Activated naive CD4-positive, alpha-beta T cell treated with anti-CD3 and anti-CD28 coated beads, Interleukin-2, amount 50 U/mL, for 24 hours (primary cell): ENCODE data around the gene HMMR.
A peak's percentile ranks its signal among the peaks of the same experiment; 100 is the strongest.

Experiments used
- H3K27ac Mint-ChIP-seq: one replicate; pipeline ENCODE4 v1.8.0; 2021; ENCODE audit warnings: mild to moderate bottlenecking, mixed read lengths
- H3K27me3 Mint-ChIP-seq: one replicate; pipeline ENCODE4 v1.8.0; 2021; ENCODE audit warnings: mixed read lengths
- H3K36me3 Mint-ChIP-seq: one replicate; pipeline ENCODE4 v1.8.0; 2021; ENCODE audit warnings: mixed read lengths
- H3K4me1 Mint-ChIP-seq: one replicate; pipeline ENCODE4 v1.8.0; 2021; ENCODE audit warnings: mixed read lengths
- H3K4me3 Mint-ChIP-seq: one replicate; pipeline ENCODE4 v1.8.0; 2021; ENCODE audit warnings: mild to moderate bottlenecking, mixed read lengths
- H3K9me3 Mint-ChIP-seq: one replicate; pipeline ENCODE4 v1.8.0; 2021; ENCODE audit warnings: mixed read lengths

HMMR gene

DNA sequence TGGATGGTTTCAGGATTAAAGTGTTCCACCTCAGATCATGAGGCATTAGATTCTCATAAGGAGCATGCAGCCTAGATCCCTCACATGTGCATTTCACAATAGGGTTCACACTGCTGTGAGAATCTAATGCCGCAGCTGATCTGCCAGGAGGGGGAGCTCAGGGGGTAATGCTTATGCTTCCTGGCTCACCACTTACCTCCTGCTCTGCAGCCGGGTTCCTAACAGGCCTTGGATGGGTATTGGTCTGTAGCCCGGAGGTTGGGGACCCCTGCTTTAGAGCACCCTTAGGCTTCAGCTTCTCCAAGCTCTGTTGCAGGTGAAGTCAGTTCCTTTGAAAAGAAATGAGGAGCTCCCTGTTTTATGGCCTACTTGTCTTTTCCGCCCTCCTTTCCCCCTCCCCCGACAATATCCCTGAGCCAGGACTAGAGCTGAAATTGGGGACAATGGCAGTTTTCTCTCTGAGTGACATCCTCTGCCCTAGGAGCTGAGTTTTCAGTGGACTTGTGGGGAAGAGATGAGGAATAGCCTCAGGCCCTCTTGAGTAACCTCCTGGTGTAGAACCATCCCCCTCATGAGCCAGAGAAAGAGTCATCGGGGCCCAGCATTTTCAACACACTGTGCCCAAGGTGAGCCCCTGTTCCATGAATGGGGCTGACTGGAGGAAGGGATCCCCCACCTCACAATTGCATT, 28.8 kb downstream of the HMMR start:
- Mint-ChIP-seq H3K27me3 (no peaks in the 10 kb centered on the region), H3K4me1 (no peaks in the 10 kb centered on the region), H3K36me3 (no peaks in the 10 kb centered on the region), H3K4me3 (no peak overlapping the region), H3K27ac (no peak overlapping the region), H3K9me3 (no peaks in the 10 kb centered on the region)

DNA sequence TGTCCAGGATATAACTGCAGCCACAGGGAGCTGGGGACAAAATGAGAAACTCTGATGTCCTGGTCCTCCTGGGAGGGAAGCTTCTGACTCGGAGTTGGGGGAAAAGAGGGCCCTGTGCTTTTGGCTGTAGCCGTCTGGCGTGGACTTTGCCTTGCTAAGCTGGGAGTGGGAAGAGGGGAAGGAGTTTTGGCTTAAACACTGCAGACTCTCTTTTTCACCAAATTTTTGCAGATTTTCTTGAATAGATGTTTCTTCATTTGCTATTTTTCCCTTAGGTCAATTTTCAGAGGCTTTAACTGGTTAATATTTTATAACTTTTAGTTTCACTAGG, 29.3 kb downstream of the HMMR start:
- Mint-ChIP-seq H3K4me1 (no peaks in the 10 kb centered on the region), H3K27ac (no peak overlapping the region), H3K4me3 (no peak overlapping the region), H3K9me3 (no peaks in the 10 kb centered on the region), H3K27me3 (no peaks in the 10 kb centered on the region), H3K36me3 (no peaks in the 10 kb centered on the region)

- Mint-ChIP-seq H3K27ac (no peak overlapping the region), H3K27me3 (no peaks in the 10 kb centered on the region), H3K36me3 (no peaks in the 10 kb centered on the region), H3K4me3 (no peak overlapping the region), H3K9me3 (no peaks in the 10 kb centered on the region), H3K4me1 (no peaks in the 10 kb centered on the region)
Observed at GRCh38 chr5:163496286-163496685, 35.9 kb downstream of the HMMR start.

DNA sequence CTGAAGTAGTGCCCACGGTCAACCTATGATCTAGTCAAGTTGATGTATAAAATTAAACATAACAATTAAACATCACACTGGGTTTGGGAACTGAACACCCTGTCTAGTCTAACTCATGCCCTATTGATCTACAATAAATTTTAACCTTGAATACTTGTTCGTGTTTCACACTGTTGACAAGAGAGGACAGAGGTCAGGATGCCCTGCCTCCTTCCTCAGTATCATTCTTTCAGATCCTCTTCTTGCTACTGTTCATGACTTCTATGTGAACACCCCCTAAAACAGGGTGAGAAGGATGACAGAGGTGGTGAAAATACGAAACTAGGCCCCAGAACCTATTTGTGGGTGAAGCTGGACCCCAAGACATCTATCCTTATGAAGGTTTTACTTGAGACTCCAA, 36.9 kb downstream of the HMMR start:
- no peaks in the 10 kb centered on the region for H3K27me3 Mint-ChIP-seq
- H3K36me3 Mint-ChIP-seq, result no peaks in the 10 kb centered on the region
- no peaks in the 10 kb centered on the region for H3K4me1 Mint-ChIP-seq
- H3K9me3 Mint-ChIP-seq, result no peaks in the 10 kb centered on the region
- no peak overlapping the region for H3K27ac Mint-ChIP-seq
- H3K4me3 Mint-ChIP-seq, result no peak overlapping the region

GRCh38 chr5:163498886-163499285, 38.5 kb downstream of the HMMR start:
- Mint-ChIP-seq H3K9me3 (no peaks in the 10 kb centered on the region), H3K27ac (no peak overlapping the region), H3K4me1 (peaks cover 10% of the 10 kb centered on the region), H3K27me3 (no peaks in the 10 kb centered on the region), H3K4me3 (no peak overlapping the region), H3K36me3 (no peaks in the 10 kb centered on the region)

DNA sequence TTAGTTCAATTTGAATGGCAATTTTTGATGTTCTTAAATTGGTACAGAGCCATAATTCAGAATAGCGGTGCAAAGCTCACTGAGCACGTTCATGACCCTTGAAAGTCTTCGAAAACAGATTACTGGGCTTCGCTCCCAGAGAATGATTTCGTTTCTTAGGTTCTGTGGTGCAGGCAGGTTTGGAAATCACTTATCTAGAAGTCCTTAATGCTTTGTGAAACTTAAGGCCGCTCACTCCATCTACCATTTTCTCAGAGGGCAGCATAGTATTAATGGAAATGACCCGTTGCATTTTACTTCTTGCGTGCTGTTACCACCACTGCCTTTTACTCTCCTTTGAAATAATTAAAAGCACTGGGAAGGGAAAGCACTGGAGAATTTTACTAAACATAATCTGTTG, 42.1 kb downstream of the HMMR start:
- H3K27ac Mint-ChIP-seq, result peak overlapping the region; percentile 95
- no peaks in the 10 kb centered on the region for H3K9me3 Mint-ChIP-seq
- H3K27me3 Mint-ChIP-seq, result no peaks in the 10 kb centered on the region
- H3K36me3 Mint-ChIP-seq, result no peaks in the 10 kb centered on the region
- peak overlapping the region; percentile 89 for H3K4me3 Mint-ChIP-seq
- peaks cover 20% of the 10 kb centered on the region for H3K4me1 Mint-ChIP-seq

GRCh38 chr5:163503106-163504078, 43.0 kb downstream of the HMMR start:
- Mint-ChIP-seq H3K9me3 (no peaks in the 10 kb centered on the region), H3K36me3 (no peaks in the 10 kb centered on the region), H3K27me3 (no peaks in the 10 kb centered on the region), H3K27ac (peak overlapping the region; percentile 100), H3K4me1 (peaks cover 28% of the 10 kb centered on the region), H3K4me3 (peak overlapping the region; percentile 89)

GRCh38 chr5:163504079-163504931, 43.9 kb downstream of the HMMR start:
- Mint-ChIP-seq H3K27me3 (no peaks in the 10 kb centered on the region), H3K4me1 (peaks cover 38% of the 10 kb centered on the region), H3K4me3 (peak overlapping the region; percentile 89), H3K36me3 (no peaks in the 10 kb centered on the region), H3K9me3 (no peaks in the 10 kb centered on the region), H3K27ac (peak overlapping the region; percentile 100)

- Mint-ChIP-seq H3K4me3 (peak overlapping the region; percentile 89), H3K4me1 (peaks cover 45% of the 10 kb centered on the region), H3K36me3 (no peaks in the 10 kb centered on the region), H3K27ac (peak overlapping the region; percentile 100), H3K9me3 (no peaks in the 10 kb centered on the region), H3K27me3 (no peaks in the 10 kb centered on the region)
Observed at GRCh38 chr5:163505049-163505367, 44.6 kb downstream of the HMMR start.

GRCh38 chr5:163505368-163506094, 45.1 kb downstream of the HMMR start, which contains the start of gene MAT2B:
MAT2B (plus strand) TSS chr5:163505619; CDS start chr5:163505687, 68 bp downstream.
- H3K27ac Mint-ChIP-seq, result peak within 1 kb of the TSS; percentile 100
- H3K4me3 Mint-ChIP-seq, result peak within 1 kb of the TSS; percentile 89
- H3K9me3 Mint-ChIP-seq, result no peaks in the 10 kb centered on the region
- peaks cover 50% of the 10 kb centered on the region for H3K4me1 Mint-ChIP-seq
- no peaks in the 10 kb centered on the region for H3K36me3 Mint-ChIP-seq
- no peaks in the 10 kb centered on the region for H3K27me3 Mint-ChIP-seq

- Mint-ChIP-seq H3K27me3 (no peaks in the 10 kb centered on the region), H3K4me1 (peaks cover 55% of the 10 kb centered on the region)
Observed at GRCh38 chr5:163506095-163506457, 45.6 kb downstream of the HMMR start.

DNA sequence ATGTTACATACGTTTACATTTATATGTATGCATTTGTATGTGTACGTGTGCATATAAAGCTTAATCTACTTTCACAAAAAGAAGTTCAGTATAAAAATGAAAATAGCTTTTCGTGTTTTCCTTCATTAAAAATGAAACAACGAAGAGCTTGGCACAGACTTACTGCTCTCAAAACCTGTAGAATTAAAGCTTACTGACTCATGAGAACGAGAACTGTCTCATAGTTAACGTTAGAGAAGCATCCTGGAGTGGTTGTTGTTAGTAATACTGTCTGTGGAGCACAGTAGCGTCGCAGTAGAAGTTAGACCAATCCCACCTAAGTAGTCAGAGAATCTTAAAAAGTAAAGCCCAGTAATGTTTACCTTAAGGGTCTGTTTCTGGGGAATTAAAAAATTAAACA, 46.3 kb downstream of the HMMR start:
- Mint-ChIP-seq H3K27ac (peak overlapping the region; percentile 92), H3K4me3 (peak overlapping the region; percentile 89), H3K27me3 (no peaks in the 10 kb centered on the region), H3K4me1 (peaks cover 57% of the 10 kb centered on the region), H3K36me3 (peaks cover 2% of the 10 kb centered on the region), H3K9me3 (no peaks in the 10 kb centered on the region)

More at GRCh38 chr5:163506095-163506457, 45.6 kb downstream of the HMMR start:
- Mint-ChIP-seq H3K27ac (peak overlapping the region; percentile 92), H3K9me3 (no peaks in the 10 kb centered on the region), H3K36me3 (peaks cover 2% of the 10 kb centered on the region), H3K4me3 (peak overlapping the region; percentile 89)

DNA sequence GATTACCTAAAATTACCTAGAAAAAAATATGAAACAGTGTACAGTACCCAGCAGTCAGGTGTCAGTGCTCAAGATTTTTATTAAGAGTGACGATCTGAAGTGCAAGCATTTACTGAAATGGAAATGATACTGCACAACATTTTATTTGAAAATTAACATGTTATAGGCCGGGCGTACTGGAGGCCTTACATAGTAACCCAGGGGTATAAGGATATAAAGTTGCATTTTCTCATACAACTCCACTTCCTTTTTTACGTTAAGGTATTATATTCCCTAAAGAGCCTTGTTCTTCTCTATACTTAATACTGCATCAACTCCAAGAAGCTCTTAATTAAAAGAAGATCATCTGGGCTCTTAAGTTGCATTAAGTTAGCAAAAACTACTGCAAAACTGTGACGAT, 48.3 kb downstream of the HMMR start:
- Mint-ChIP-seq H3K4me1 (peaks cover 67% of the 10 kb centered on the region), H3K36me3 (peaks cover 4% of the 10 kb centered on the region), H3K4me3 (peak overlapping the region; percentile 89), H3K27ac (peak overlapping the region; percentile 92), H3K27me3 (no peaks in the 10 kb centered on the region), H3K9me3 (no peaks in the 10 kb centered on the region)

DNA sequence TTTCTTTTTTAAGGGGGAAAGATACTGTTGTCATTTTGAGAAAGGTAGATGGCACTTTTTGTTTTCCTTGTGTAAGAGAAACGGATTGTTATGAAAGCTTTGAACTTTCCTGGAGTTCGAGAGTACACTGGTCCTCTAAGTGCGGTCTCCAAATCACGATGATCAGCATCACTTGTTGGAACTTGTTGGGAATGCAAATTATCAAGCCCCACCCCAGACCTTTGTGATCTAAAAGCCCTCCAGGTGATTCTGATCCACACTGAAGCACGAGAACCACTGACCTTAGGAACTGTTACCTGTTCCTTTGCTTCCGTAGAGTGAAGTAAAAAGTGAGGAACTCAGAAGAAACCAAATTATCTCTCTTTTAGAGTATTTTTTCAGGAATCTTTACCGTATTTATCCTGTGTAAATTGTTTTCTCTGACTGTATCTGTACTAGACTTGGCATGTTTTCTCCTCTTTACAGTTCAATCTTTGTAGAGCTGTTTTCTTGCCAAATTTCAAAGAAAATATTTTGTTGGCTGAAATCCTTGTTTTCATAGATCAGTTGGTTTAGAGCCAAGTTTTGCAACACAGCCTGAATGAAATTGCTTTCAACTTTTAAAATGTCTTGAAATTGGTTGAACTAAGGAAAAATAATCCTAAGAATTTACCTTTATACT, 49.0 kb downstream of the HMMR start:
- Mint-ChIP-seq H3K36me3 (peaks cover 4% of the 10 kb centered on the region), H3K27me3 (no peaks in the 10 kb centered on the region), H3K4me3 (peak overlapping the region; percentile 89), H3K4me1 (peaks cover 71% of the 10 kb centered on the region), H3K9me3 (no peaks in the 10 kb centered on the region), H3K27ac (peak overlapping the region; percentile 92)
